DND-41 (cell line): ENCODE measurements around the gene RAD23A.
A peak's percentile ranks its signal among the peaks of the same experiment; 100 is the strongest.

Source experiments
- ATAC-seq: fragments of 200-7000 bp; cut with Tn5 transposase; 3 replicates; pipeline ENCODE4 v1.9.1; 2021; ENCODE audit warnings: low read depth; ENCODE audit not compliant: insufficient read depth
- DNase-seq: peaks from one replicate; pipeline ENCODE4 v3.0.0-alpha.2; 2020
- H2AFZ ChIP-seq: 2 replicates; pipeline ENCODE4 v1.6.0; 2012; ENCODE audit warnings: low read depth, low read length
- H3K27ac ChIP-seq: 2 replicates; pipeline ENCODE4 v1.5.1; 2012; ENCODE audit warnings: low read length, inconsistent platforms
- H3K27me3 ChIP-seq: fragments of 200-600 bp; sonication (generic); 2 replicates; pipeline ENCODE4 v1.6.0; 2012; ENCODE audit warnings: low read length, mild to moderate bottlenecking, inconsistent platforms; ENCODE audit not compliant: insufficient read depth, poor library complexity
- H3K36me3 ChIP-seq: 2 replicates; pipeline ENCODE4 v1.5.1; 2012; ENCODE audit warnings: low read length, inconsistent platforms; ENCODE audit not compliant: insufficient read depth
- H3K4me1 ChIP-seq: 2 replicates; pipeline ENCODE4 v1.5.1; 2012; ENCODE audit warnings: mild to moderate bottlenecking, low read length; ENCODE audit not compliant: insufficient read depth
- H3K4me2 ChIP-seq: 2 replicates; pipeline ENCODE4 v1.6.0; 2012; ENCODE audit warnings: mild to moderate bottlenecking, moderate library complexity, low read length, inconsistent platforms; ENCODE audit not compliant: insufficient read depth
- H3K4me3 ChIP-seq, 2 experiments: fragments of 200-600 bp in 1 of 2; shearing (Covaris generic) in 1 of 2; 2 replicates each; pipeline ENCODE4 v1.5.1; 2012 to 2016; ENCODE audit warnings: inconsistent platforms in 2 of 2, low read length in 2 of 2, mild to moderate bottlenecking in 2 of 2, low read depth in 1 of 2, moderate library complexity in 1 of 2
- H3K79me2 ChIP-seq: 2 replicates; pipeline ENCODE4 v1.6.0; 2012; ENCODE audit warnings: low read length, inconsistent platforms; ENCODE audit not compliant: insufficient read depth
- H3K9ac ChIP-seq: 2 replicates; pipeline ENCODE4 v1.6.0; 2012; ENCODE audit warnings: low read depth, mild to moderate bottlenecking, inconsistent platforms, low read length, moderate library complexity
- H3K9me3 ChIP-seq: 2 replicates; pipeline ENCODE4 v1.5.1; 2012; ENCODE audit warnings: low read length, moderate library complexity, mild to moderate bottlenecking, inconsistent platforms; ENCODE audit not compliant: insufficient read depth, severe bottlenecking
- H4K20me1 ChIP-seq: 2 replicates; pipeline ENCODE4 v1.6.0; 2012; ENCODE audit warnings: low read length; ENCODE audit not compliant: insufficient read depth
- EZH2 ChIP-seq: IDR thresholded peaks from 3 replicates; pipeline ENCODE4 v1.6.1; 2012; ENCODE audit warnings: borderline replicate concordance, low read depth, mild to moderate bottlenecking, moderate library complexity, low read length, inconsistent platforms; ENCODE audit not compliant: severe bottlenecking
- TF ChIP-seq, protein P1 (sequence below): IDR thresholded peaks from 2 replicates; pipeline ENCODE4 v1.5.1; 2012; ENCODE audit warnings: borderline replicate concordance, low read length, moderate library complexity, mild to moderate bottlenecking; ENCODE audit not compliant: poor library complexity, severe bottlenecking; ENCODE audit errors: extremely low read depth

RAD23A gene

DNA sequence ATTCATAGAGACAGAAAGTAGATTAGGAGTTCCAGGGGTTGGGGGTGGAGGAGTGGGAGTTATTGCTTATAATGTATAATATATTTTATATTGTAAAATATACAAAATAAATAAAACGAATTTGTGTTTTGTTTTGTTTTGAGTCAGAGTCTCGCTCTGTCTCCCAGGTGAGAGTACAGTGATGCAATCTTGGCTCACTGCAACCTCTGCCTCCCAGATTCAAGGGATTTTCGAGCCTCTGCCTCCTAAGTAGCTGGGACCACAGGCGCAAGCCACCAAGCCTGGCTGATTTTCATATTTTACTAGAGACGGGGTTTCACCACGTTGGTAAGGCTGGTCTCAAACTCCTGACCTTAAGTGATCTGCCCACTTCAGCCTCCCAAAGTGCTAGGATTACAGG is 13.8 kb downstream of the RAD23A start:
- Histone ChIP-seq H3K27ac (no peak overlapping the region), H3K27me3 (no peaks in the 10 kb centered on the region), H3K4me2 (no peak overlapping the region), H4K20me1 (peaks cover 9% of the 10 kb centered on the region), H3K36me3 (peaks cover 19% of the 10 kb centered on the region), H3K4me3 (no peak overlapping the region), H3K79me2 (peaks cover 33% of the 10 kb centered on the region), H3K9me3 (no peaks in the 10 kb centered on the region), H2AFZ (no peak overlapping the region), H3K9ac (no peak overlapping the region), H3K4me1 (peaks cover 30% of the 10 kb centered on the region)
- DNase-seq (no peak), ATAC-seq (no peak)
- no peak for TF ChIP-seq EZH2
- TF ChIP-seq, protein P1, sequence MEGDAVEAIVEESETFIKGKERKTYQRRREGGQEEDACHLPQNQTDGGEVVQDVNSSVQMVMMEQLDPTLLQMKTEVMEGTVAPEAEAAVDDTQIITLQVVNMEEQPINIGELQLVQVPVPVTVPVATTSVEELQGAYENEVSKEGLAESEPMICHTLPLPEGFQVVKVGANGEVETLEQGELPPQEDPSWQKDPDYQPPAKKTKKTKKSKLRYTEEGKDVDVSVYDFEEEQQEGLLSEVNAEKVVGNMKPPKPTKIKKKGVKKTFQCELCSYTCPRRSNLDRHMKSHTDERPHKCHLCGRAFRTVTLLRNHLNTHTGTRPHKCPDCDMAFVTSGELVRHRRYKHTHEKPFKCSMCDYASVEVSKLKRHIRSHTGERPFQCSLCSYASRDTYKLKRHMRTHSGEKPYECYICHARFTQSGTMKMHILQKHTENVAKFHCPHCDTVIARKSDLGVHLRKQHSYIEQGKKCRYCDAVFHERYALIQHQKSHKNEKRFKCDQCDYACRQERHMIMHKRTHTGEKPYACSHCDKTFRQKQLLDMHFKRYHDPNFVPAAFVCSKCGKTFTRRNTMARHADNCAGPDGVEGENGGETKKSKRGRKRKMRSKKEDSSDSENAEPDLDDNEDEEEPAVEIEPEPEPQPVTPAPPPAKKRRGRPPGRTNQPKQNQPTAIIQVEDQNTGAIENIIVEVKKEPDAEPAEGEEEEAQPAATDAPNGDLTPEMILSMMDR: no peak

DNA sequence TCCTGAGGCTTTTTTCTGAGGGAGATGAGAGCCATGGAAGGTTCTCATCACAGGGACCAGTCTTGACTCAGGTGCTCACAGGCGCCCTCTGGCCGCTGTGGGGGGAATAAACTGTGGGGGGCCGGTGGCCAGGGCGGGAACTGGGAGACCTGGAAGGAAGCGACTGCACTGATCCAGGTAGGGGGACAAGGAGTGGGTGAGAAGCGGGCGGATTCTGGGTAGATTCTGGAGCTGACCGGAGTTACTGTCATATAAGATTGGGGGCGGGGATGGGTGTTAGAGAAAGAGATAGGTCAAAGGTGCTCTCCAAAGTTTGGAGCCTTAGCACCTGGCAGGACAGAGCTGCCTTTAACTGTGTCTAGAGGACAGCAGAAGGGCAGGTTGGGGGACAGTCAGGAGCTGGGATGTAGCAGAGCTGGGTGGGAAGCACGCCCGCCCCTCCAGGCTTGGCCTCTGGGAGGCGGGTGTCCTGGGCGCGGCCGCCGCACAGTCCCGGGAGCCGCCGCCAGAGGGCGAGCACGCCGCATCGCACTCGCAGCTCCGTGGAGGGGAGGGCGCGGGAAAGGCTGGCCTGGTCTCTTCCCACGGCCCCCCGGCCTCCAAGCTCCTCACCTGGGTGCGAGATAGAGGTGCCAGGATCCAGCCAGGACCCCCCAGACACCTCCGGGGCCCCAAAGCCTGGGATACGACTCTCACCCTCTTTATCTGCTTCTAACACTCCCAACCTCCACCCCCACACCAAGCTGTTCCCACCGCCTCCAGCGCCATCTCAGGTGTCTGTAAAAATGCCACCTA is 19.6 kb downstream of the RAD23A start:
- TF ChIP-seq EZH2: no peak
- TF ChIP-seq, protein P1: peak; percentile 78
- H3K79me2 ChIP-seq: no peaks in the 10 kb centered on the region
- no peaks in the 10 kb centered on the region for H4K20me1 ChIP-seq
- peak overlapping the region; percentile 98 for H3K27ac ChIP-seq
- no peaks in the 10 kb centered on the region for H3K36me3 ChIP-seq
- H3K9me3 ChIP-seq: no peaks in the 10 kb centered on the region
- H3K4me2 ChIP-seq: peak overlapping the region; percentile 99
- H3K4me3 ChIP-seq: peak overlapping the region; percentile 48 to 83; a peak in 3 of 4 replicates
- ATAC-seq: peak; percentile 94
- peak overlapping the region; percentile 100 for H2AFZ ChIP-seq
- H3K9ac ChIP-seq: peak overlapping the region; percentile 88
- H3K27me3 ChIP-seq: no peaks in the 10 kb centered on the region
- DNase-seq: peak; percentile 89
- H3K4me1 ChIP-seq: peaks cover 16% of the 10 kb centered on the region

DNA sequence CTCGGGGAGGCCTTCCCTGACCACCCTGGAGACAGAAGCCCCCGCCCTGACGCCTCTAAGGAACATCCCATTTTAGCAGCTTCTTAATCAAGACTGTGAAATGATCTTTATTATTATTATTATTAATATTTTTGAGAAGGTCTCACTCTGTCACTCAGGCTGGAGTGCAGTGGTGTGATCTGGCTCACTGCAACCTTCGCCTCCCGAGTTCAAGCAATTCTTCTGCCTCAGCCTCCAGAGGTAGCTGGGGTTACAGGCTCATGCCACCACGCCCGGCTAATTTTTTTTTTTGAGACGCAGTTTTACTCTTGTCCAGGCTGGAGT is 20.1 kb downstream of the RAD23A start:
- TF ChIP-seq, protein P1: no peak
- TF ChIP-seq EZH2: no peak
- Histone ChIP-seq H3K9ac (peak overlapping the region; percentile 88), H3K36me3 (no peaks in the 10 kb centered on the region), H4K20me1 (no peaks in the 10 kb centered on the region), H3K79me2 (no peaks in the 10 kb centered on the region), H3K9me3 (no peaks in the 10 kb centered on the region), H3K4me2 (peak overlapping the region; percentile 99), H2AFZ (peak overlapping the region; percentile 100), H3K4me1 (peaks cover 16% of the 10 kb centered on the region), H3K27me3 (no peaks in the 10 kb centered on the region), H3K27ac (peak overlapping the region; percentile 98), H3K4me3 (peak overlapping the region; percentile 48 to 83; a peak in 3 of 4 replicates)
- ATAC-seq (no peak; the same call in 2 of the 3 replicates), DNase-seq (no peak)
